ENCODE data around the gene SMIM28.

DNA sequence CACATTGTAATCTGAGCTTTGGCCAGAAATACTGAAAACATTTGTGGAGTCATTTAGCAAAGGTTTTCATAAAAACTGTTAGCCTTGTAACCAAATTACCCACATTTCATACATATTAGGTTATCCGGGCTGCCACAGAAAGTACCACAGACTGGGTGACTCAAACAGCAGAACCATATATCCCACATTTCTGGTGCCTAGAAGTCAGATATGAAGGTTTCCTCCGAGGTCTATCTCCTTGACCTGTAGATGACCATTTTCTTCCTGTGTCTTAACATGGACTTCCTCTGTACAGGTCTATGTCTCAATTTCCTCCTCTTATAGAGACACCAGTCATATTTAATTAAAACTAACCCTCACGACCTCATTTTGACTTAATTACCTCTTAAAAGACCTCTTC is 49.5 kb upstream of the SMIM28 start:
- TF ChIP-seq, protein P1, sequence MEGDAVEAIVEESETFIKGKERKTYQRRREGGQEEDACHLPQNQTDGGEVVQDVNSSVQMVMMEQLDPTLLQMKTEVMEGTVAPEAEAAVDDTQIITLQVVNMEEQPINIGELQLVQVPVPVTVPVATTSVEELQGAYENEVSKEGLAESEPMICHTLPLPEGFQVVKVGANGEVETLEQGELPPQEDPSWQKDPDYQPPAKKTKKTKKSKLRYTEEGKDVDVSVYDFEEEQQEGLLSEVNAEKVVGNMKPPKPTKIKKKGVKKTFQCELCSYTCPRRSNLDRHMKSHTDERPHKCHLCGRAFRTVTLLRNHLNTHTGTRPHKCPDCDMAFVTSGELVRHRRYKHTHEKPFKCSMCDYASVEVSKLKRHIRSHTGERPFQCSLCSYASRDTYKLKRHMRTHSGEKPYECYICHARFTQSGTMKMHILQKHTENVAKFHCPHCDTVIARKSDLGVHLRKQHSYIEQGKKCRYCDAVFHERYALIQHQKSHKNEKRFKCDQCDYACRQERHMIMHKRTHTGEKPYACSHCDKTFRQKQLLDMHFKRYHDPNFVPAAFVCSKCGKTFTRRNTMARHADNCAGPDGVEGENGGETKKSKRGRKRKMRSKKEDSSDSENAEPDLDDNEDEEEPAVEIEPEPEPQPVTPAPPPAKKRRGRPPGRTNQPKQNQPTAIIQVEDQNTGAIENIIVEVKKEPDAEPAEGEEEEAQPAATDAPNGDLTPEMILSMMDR (conservative IDR thresholded peaks at IDR 0.05; ENCODE audit: low read length), result no peak
- TF ChIP-seq EZH2phosphoT487 (IDR thresholded peaks at IDR 0.05; ENCODE audit: borderline replicate concordance), result no peak

Data from Loucy (cell line).